Stimulated activated CD4-positive, alpha-beta T cell treated with anti-CD3 and anti-CD28 coated beads, Interleukin-1b, Interleukin-23, amount 100 ng/mL, for 48 hours (primary cell): ENCODE measurements around the gene TPP1.

ENCODE experiments used
- DNase-seq: peaks from one replicate; pipeline ENCODE4 v3.0.0-alpha.2; 2020

The TPP1 gene

GRCh38 chr11:6609502-6610015 is 9.7 kb downstream of the TPP1 start:
- no peak for DNase-seq

DNA sequence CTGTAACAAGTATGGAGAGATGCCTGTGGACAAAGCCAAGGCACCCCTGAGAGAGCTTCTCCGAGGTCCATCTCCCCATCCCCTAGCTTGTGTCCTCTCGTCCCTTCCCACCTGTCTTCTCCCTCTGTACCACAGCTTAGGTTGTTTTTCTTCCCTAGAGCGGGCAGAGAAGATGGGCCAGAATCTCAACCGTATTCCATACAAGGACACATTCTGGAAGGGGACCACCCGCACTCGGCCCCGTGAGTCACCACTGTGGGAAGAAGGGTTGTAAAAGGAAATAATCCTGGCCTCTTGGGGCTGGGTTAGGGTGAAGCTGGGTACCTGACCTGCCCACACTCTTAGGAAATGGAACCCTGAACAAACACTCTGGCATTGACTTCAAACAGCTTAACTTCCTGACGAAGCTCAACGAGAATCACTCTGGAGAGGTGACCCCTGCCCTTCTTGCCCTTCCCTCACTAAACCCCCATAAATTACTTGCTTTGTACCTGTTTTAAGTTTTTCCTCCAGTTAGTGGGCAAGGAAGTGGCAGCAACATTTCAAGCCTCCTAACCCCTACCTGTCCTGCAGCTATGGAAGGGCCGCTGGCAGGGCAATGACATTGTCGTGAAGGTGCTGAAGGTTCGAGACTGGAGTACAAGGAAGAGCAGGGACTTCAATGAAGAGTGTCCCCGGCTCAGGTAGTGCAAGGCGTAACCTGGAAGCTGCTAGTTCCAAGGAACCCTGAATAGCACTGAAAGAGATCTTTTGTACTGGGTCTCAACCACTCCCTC is 10.3 kb downstream of the TPP1 start:
- DNase-seq, result no peak

DNA sequence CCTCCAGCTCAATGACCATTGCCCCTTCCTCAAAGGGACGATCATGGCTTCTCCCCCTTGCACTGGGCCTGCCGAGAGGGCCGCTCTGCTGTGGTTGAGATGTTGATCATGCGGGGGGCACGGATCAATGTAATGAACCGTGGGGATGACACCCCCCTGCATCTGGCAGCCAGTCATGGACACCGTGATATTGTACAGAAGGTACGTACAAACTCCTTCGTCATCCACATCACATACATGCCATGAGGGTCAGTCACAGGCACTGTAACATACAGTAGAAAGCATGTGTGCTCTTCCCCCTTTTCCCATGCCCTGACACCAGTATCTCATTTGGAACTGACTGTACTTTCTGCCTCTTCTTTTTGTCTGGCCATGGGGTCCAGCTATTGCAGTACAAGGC is 11.2 kb downstream of the TPP1 start:
- no peak for DNase-seq

- DNase-seq, result no peak
Observed at GRCh38 chr11:6607190-6607795, 11.9 kb downstream of the TPP1 start.

DNA sequence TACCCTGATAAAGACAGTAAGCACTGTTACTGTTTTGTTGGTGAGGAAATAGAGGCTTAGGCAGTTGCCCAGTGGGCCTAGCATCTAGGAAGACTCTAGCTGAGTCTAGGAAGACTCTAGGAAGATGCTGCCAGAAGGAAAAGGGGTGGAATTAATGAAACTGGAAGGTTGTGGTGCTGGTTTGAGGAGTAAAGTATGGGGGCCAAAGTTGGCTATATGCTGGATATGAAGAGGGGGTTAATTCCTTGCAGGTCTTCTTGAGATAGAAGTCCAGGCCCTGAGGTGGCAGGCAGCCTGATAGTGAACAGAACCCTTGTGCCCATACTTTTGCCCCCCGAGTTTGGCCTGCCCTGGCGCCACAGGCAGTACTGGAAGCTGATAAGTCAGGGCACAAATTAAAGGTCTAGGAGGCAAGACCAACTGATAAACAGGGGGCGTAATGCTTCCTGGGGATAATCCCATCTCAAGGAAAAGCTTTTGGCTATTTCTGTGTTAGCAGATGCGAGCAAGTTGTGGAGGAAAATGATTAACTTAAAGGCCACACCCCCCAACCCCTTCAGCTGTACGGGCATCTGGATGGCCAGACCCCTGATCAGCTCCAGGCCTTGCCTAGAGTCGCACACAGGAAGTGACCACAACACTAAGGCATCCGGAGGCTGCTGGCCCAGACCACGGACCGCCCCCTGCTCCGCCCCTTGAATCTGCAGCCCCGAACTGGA is 12.6 kb downstream of the TPP1 start:
- peak; percentile 63 for DNase-seq

DNA sequence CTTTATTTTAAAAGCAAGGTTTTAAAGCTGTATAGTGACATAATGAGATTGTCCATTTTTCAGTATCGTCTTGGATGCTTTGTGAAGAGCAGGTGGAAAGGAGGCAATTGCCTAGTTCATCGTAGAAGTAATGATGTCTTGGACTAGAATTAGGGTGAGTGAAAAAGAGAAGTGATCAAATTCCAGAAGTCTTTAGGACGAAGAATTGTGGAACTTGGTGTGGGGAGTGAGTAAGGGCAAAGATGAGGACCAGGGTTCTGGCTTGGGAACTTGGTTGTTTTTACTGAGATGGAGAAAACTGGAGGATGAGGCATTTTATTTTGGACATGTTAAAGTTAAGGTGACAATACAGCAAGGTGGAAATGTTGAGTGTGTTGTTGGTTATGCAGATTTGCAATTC is 14.4 kb downstream of the TPP1 start:
- DNase-seq, result no peak

GRCh38 chr11:6604081-6604626 is 15.1 kb downstream of the TPP1 start:
- peak; percentile 51 for DNase-seq

- DNase-seq, result peak; percentile 89
Observed at GRCh38 chr11:6603287-6604080, 15.7 kb downstream of the TPP1 start, which contains the start of the genes ILK and RRP8. ILK (plus strand) TSS chr11:6603774; CDS start chr11:6604272, 498 bp downstream. RRP8 (minus strand) TSS chr11:6603616; CDS start chr11:6603502, 114 bp downstream.

- no peak for DNase-seq
Observed at GRCh38 chr11:6602096-6602940, 16.9 kb downstream of the TPP1 start.

GRCh38 chr11:6601041-6601461 is 18.2 kb downstream of the TPP1 start:
- no peak for DNase-seq

DNA sequence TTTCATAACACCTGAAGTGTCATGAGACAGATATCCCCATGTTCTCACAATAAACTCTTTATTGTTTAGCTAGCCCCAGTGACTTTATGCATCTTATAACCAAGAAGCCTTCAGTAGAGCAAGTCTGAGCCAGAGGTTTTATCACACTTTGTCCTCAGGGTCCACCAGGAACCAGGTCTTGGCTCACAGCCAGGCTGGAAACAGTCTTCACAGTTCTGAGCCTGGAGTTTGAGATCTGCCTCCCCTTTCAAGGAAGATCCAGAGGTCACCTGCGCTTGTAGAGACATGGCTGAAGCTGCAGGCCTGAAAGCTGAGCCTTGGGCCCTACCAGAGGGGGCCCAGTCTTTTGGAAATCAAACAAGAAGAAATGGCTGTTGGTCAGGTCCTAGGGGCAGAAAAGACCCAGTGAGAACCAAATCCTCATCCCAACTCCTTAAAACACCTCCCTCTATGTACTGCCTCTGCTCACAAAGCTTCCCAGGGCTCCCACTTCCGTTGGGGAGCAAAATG is 19.3 kb downstream of the TPP1 start:
- no peak for DNase-seq

- DNase-seq, result no peak
Observed at GRCh38 chr11:6599449-6599848, 19.8 kb downstream of the TPP1 start.

GRCh38 chr11:6598555-6598954 is 20.7 kb downstream of the TPP1 start:
- no peak for DNase-seq

GRCh38 chr11:6596239-6596877 is 22.9 kb downstream of the TPP1 start:
- no peak for DNase-seq

- no peak for DNase-seq
Observed at GRCh38 chr11:6594142-6594768, 25.0 kb downstream of the TPP1 start.

DNA sequence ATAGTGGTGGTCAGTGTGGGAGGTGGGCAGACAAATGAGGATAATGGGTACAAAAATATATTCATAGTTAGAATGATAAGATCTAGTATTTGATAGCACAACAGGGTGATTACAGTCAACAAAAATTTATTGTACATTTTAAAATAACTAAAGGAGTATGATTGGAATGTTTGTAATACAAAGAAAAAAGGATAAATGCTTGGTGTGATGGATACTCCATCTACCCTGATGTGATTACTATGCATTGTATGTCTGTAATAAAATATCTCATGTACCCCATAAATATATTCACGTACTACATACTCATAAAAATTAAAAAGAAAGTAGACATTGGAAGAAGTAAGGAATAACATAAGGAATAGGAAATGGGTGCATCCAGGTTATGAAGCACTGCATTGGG is 31.2 kb downstream of the TPP1 start:
- no peak for DNase-seq

DNA sequence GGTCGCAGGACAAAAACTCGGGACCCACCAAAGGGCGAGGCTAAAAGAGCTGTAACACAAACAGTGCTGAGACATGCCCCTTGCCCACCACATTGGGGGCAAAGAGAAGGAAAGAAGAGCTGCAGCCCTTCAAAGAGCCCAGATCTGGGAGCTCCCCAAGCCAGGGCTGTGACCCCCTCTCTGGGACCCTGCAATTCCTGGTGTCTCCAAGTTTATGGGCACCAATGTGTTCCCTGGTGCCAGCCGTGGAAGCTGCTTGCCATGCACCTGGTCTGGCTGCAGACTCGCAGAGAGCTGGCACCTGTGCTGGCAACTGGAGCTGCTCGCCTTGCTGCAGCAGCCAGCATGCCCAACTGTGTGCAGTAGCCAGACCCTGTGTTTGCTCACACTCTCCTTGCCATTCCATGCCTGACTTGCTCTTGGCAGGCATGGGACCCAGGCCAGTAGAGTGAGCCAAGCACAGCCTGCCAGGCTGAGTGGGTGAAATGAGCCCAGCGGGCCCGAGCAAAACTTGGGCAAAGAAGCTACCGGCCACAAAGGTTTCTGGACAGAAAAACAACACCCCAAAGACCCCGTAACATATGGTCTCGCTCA is 31.8 kb downstream of the TPP1 start:
- no peak for DNase-seq

GRCh38 chr11:6586434-6587359 is 32.5 kb downstream of the TPP1 start:
- DNase-seq, result no peak

GRCh38 chr11:6584528-6584927 is 34.7 kb downstream of the TPP1 start:
- DNase-seq, result no peak
